Kidney capillary endothelial cell (primary cell): ENCODE data around the gene IL1RAPL1.
"Not testable (repeated sequence)": the region's sequence is repeated elsewhere in the genome, so short reads cannot be mapped to it uniquely, and the experiment has no call there.

Source experiments
- DNase-seq: peaks from one replicate; pipeline ENCODE4 v3.0.0-alpha.2; 2018; ENCODE audit warnings: low spot score

The IL1RAPL1 gene

DNA sequence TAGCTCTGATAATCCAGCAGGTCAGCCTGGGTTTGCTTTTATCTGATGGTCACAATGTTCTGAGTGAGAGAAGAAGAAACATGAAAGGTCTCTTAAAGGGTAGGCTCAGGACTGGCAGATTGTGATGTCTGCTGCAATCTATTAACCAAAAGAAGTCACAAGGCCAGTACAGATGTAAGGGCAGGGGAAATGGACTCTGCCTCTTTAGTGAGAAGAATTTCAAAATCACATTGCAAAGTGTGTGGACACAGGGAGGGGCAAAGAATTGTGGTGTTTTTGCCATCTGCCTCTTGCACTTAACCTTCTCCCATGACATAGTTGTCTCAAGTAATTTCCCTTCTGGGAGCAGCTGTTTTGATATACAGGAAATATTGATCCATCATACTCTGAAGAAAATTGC lies 40.9 kb downstream of the IL1RAPL1 start:
- no peak for DNase-seq

GRCh38 chrX:28638775-28639174 lies 51.5 kb downstream of the IL1RAPL1 start:
- DNase-seq, result no peak

- no peak for DNase-seq
Measured at GRCh38 chrX:28639451-28639850, 52.2 kb downstream of the IL1RAPL1 start.

DNA sequence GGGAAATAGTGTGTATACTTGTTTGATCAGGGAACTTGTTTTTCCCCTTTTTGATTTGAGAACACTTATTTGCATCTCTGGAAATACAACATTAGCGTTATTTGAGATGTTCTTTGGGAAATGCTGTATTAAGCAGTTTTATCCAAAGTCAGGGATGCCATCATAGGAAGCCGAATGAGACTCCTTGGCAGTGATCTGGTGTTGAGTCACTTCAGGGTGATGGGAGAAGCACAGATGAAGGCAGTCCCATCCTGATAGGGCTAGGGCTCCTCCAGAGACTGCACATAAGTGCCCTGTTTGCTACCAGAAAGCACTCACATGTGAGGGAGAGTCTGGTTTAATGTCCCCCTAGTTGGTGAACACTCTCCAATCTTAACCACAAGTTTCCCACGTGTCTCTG lies 62.3 kb downstream of the IL1RAPL1 start:
- no peak for DNase-seq

DNA sequence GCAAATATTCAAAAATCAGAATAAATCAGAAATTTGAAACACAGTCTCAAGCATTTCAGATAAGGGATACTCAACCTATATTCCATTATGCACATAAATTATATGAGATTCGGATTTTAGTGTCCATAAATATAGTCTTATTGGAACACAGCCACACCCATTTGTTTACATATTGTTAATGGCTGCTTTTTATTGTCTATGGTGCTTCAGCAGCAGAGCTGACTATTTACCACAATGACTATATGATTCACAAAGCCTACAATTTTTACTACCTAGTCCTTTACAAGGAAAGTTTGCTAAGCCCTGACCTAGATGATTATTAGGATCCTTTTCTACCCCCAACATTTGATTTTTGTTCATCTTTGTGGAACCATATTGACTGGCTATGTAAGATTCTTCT lies 63.9 kb downstream of the IL1RAPL1 start:
- DNase-seq, result no peak

DNA sequence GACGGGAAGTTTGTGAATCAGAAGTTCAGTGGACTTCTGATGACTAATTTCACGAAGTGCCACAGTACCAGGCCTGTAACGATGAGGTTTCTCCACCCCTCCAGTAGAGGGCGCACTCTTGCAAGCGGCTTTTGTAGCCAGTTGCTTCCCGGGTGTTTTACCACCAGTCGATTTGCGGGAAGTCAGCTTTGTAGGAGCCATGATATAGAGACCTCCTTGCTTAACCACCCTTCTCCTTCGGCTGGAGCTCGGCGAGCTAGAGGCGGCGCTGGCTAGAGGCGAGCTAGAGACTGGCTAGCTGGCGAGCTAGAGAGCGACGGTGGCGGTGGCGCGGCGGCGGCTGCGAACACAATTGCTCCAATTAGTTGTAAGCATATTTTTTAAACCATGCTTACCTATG lies 72.0 kb downstream of the IL1RAPL1 start:
- no peak for DNase-seq

- DNase-seq, result no peak
Measured at GRCh38 chrX:28665778-28666177, 78.5 kb downstream of the IL1RAPL1 start.

- no peak for DNase-seq
Measured at GRCh38 chrX:28668303-28668702, 81.1 kb downstream of the IL1RAPL1 start.

DNA sequence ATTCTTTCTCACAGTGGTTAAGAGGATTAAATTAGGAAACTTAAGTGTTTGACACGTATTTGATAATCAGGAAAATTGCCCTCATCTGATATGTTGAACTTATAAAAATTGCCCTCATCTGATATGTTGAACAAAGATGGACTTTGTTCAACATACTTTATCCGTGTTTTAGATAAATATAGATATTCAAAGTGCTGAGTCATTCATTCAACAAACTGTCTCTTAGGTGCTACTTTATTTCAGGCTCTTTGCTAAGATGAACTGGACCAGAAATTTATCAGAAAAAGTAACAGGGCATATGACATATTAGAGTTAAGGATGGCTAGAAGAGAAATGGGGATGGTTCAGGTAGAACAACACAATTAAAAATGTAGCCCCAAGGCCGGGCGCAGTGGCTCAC lies 81.7 kb downstream of the IL1RAPL1 start:
- DNase-seq, result no peak

- DNase-seq, result no peak
Measured at GRCh38 chrX:28670074-28670473, 82.8 kb downstream of the IL1RAPL1 start.

DNA sequence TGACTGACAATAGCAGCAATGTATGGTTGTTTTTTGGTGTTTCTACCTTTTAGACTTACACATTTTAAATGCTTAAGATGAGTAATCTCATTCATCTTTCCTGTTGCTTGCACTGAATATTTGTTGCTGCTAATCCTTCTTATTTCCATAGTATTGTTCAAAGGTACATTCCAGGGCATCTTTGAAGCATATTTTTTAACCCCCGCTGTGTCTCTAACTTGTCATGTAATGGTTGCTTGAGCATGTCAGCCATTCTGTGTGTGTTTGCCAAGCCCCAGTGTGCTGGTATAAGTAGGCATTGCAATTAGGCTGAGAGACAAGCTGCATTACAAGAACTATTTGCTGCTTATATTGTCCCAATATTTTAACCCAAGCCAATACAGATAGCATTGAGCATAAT lies 87.9 kb downstream of the IL1RAPL1 start:
- no peak for DNase-seq

GRCh38 chrX:28693101-28693500 lies 105.9 kb downstream of the IL1RAPL1 start:
- no peak for DNase-seq

DNA sequence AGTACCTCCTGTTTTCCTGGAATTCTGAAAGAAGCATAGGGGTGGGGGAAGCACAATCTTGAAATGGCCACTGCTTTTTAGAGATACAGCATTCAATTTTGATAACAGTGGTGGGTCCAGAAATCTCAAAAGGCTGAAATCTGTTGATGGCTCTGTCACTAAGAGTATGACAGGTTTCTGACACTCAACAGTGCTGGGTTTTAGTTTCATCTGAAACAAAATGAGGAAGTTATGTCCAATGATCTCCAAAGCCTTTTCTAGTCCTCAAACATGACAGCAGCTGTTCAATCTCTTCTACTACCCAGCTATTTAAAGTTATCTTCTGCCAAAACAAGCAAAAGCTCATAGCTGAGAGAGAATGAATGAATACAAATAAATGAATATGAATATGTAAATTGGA lies 110.5 kb downstream of the IL1RAPL1 start:
- DNase-seq, result no peak

DNA sequence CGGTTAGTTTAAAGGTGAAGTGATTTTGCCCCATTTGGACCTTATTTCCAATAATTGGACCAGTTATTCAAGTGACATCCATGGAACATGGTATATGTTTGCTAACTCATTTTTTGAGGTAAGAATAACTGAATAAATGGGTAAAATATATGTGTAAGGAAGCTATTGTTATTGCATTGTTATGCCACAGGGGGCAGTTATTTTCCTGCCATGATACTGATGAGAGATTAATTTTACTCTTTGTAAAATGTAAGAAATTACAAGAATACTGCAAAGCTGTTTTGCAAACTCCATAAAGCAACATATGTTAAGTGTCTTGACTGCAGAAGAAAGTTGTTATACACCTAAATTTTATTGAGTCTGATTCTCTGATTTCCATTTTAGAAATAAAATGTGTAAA lies 114.0 kb downstream of the IL1RAPL1 start:
- DNase-seq, result no peak

- no peak for DNase-seq
Measured at GRCh38 chrX:28706964-28707363, 119.7 kb downstream of the IL1RAPL1 start.

- DNase-seq, result no peak
Measured at GRCh38 chrX:28709421-28709820, 122.2 kb downstream of the IL1RAPL1 start.

DNA sequence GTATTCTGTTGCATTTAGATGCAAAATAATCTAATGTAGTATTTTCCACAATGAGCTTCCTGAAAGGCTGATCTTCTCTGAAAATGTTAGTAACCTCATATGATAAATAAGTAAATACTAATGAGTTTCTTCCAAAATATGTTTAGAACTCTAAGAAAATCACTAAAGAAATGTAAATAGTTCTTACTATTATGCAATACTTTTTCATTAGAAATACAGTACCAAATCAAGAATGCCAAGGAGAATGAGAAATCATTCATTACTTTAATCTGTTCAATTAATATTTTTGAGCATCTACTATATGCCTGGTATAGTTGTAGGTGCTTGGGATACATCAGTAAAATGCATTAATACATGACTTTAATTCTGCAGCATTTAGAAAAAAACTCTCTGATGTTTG lies 130.6 kb downstream of the IL1RAPL1 start:
- no peak for DNase-seq

- no peak for DNase-seq
Measured at GRCh38 chrX:28718450-28718849, 131.2 kb downstream of the IL1RAPL1 start.

GRCh38 chrX:28719620-28720019 lies 132.4 kb downstream of the IL1RAPL1 start:
- no peak for DNase-seq

GRCh38 chrX:28752330-28752729 lies 165.1 kb downstream of the IL1RAPL1 start:
- no peak for DNase-seq

DNA sequence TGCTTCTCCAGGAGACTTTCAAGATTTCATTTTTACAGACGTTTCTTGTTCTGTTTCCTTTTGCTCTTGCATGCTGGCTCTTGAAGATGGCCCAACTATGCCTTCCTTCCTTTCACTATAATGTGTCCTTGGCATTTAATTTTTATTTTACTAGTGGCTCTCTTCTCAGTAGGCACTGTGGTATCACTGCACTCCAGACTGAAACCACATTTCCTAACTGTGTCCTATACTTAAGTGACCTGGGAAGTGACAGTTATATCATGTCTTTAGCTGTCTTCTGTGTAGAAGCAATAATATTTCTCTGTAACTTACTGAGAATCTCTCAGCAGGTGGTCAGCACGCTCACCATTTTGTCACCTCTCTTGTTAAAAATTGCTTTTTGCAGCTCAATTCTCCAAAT lies 168.9 kb downstream of the IL1RAPL1 start:
- no peak for DNase-seq

DNA sequence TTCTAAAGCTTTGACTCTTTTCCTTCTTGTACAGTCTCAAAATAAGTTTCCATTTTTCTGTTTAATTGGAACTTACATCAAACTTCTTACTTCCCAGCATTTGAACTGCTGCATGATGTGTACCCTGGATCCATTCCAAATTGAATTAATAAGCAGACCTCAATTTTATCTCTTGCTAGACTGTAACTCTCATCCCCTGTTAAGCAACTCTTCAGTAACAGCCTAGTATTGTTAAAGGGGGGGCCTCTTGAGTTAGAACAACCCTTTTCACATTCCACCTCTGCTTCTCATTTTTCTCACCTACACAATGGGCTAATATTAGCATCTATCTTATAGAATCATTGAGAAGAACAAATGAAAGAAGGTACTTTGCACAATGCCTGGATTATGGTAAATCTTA lies 169.4 kb downstream of the IL1RAPL1 start:
- DNase-seq, result no peak

DNA sequence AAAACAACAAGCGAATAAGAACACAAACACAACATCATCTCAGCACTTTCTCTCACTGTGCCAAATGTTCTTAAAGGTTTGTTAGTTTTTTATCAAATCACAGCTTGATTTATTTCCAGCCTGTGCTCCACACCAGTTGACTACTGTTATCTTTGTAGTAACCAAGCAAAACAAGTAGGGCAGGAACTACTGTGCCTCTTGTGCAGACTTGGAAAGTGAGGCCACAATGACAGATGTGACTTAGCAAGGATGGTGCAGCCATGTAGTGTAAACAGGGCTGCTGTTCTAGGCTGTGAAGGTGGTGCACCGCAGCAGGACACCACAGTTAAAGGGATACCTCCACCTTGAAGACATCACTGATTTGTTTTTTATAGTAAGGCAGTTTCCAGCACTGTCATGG lies 170.0 kb downstream of the IL1RAPL1 start:
- no peak for DNase-seq

- not testable (repeated sequence) for DNase-seq
Measured at GRCh38 chrX:28766561-28766960, 179.3 kb downstream of the IL1RAPL1 start.

- DNase-seq, result no peak
Measured at GRCh38 chrX:28773807-28774206, 186.6 kb downstream of the IL1RAPL1 start.
